ENCODE results near the gene LAMB3.

- TF ChIP-seq MYNN (tag by site-specific recombination; IDR thresholded peaks at IDR 0.05; ENCODE audit: borderline replicate concordance) = no peak
- TF ChIP-seq KLF16 (tag by site-specific recombination; IDR thresholded peaks at IDR 0.05) = no peak
- TF ChIP-seq ZNF610 (tag by site-specific recombination; IDR thresholded peaks at IDR 0.05; ENCODE audit: borderline replicate concordance) = no peak
- no peak for TF ChIP-seq CTCF (tag by site-specific recombination; IDR thresholded peaks at IDR 0.05)
Measured at GRCh38 chr1:209580577-209580976, 71.6 kb downstream of the LAMB3 start.

Measured in HEK293 (cell line).